Measurements from ENCODE around the gene TARS1. TPM values are rescaled to one million over a fixed set of nuclear protein-coding genes. Genes with fewer than 3 reads are reported as not detected.

The TARS1 gene
- total and polyA plus RNA-seq, 8 donors: 42.6 to 161 (median 52.9) TPM

DNA sequence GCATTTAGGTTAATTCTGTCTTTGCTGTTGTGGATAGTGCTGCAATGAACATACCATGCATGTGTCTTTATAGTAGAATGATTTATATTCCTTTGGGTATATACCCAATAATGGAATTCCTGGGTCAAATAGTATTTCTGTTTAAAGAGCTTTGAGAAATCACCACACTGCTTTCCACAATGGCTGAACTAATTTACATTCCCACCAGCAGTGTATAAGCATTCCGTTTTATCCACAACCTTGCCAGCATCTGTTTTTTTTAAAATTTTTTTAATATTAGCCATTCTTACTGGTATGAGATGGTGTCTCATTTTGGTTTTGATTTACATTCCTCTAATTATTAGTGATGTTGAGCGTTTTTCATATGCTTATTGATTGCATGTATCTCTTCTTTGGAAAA, 15.5 kb upstream of the TARS1 start:
- Histone ChIP-seq H3K36me3 (no peaks in the 10 kb centered on the region), H3K4me3 (no peak overlapping the region), H3K4me1 (no peaks in the 10 kb centered on the region), H3K9me3 (no peaks in the 10 kb centered on the region), H3K27ac (no peak overlapping the region), H3K27me3 (no peaks in the 10 kb centered on the region)
- intact Hi-C loops (cut with DNase I): no loop called here
- ATAC-seq: no peak
- TF ChIP-seq, protein P1, sequence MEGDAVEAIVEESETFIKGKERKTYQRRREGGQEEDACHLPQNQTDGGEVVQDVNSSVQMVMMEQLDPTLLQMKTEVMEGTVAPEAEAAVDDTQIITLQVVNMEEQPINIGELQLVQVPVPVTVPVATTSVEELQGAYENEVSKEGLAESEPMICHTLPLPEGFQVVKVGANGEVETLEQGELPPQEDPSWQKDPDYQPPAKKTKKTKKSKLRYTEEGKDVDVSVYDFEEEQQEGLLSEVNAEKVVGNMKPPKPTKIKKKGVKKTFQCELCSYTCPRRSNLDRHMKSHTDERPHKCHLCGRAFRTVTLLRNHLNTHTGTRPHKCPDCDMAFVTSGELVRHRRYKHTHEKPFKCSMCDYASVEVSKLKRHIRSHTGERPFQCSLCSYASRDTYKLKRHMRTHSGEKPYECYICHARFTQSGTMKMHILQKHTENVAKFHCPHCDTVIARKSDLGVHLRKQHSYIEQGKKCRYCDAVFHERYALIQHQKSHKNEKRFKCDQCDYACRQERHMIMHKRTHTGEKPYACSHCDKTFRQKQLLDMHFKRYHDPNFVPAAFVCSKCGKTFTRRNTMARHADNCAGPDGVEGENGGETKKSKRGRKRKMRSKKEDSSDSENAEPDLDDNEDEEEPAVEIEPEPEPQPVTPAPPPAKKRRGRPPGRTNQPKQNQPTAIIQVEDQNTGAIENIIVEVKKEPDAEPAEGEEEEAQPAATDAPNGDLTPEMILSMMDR (IDR thresholded peaks at IDR 0.05): no peak
- FAIRE-seq: no peak
- WGBS, 2 donors: 41 to 54% methylated on average over 2 of the region's 2 CpGs
- DNase-seq: no peak

DNA sequence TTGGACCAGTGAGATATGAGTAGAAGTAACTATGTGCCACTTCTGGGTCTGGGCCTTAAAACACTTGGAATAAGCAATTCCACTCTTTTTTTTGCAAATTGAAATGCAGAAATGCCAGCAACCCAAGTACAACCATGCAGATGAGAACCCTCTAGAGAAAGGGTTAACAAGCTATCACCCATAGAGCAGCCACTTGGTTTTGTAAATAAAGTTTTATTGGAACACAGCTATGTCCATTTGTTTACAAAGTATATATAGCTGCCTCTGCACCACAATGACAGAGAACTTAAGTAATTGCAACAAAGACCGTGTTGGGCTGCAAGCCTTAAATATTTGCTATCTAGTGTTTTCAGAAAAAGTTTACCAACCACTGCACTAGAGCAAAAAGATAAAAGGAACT, 9.8 kb upstream of the TARS1 start:
- intact Hi-C loops (cut with DNase I): loop anchor here in 1 of 3 donors (10.0 kb wide), 2 partner anchors 504 to 534 kb away; partner anchors contain the start of gene RXFP3
- 70 to 71% methylated on average over 1 of the region's 1 CpG for WGBS, 2 donors
- H3K4me1 ChIP-seq: no peaks in the 10 kb centered on the region
- no peak overlapping the region for H3K4me3 ChIP-seq
- no peak for ATAC-seq
- no peaks in the 10 kb centered on the region for H3K27me3 ChIP-seq
- no peaks in the 10 kb centered on the region for H3K36me3 ChIP-seq
- no peak for DNase-seq
- H3K27ac ChIP-seq: no peak overlapping the region
- no peaks in the 10 kb centered on the region for H3K9me3 ChIP-seq
- TF ChIP-seq, protein P1 (IDR thresholded peaks at IDR 0.05): no peak
- FAIRE-seq: no peak

DNA sequence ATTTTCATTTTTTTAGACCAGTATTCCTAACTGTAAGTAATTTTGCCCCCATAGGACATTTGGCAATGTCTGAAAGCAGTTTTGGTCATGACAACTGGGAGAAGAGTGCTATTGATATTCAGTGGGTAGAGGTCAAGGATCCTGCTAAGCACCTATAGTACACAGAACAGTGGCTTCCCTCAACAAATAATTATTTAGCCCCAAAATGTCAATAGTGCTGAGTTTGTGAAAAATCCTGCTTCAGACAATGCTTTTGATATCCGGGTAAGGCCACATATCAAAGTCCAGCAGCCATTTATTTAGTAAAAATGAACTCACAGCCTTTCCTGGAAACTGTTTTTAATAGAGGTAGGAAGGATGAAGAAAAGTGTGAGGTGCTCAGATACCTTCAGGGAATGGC, 8.1 kb upstream of the TARS1 start:
- no peaks in the 10 kb centered on the region for H3K9me3 ChIP-seq
- no peaks in the 10 kb centered on the region for H3K36me3 ChIP-seq
- no peaks in the 10 kb centered on the region for H3K27me3 ChIP-seq
- intact Hi-C loops (cut with DNase I): loop anchor here in 1 of 3 donors (10.0 kb wide), 2 partner anchors 502 to 532 kb away; partner anchors contain the start of gene RXFP3
- H3K27ac ChIP-seq: no peak overlapping the region
- WGBS, 2 donors: 47 to 49% methylated on average over 1 of the region's 1 CpG
- FAIRE-seq (no peak), DNase-seq (no peak), ATAC-seq (no peak)
- TF ChIP-seq, protein P1 (IDR thresholded peaks at IDR 0.05): no peak
- no peak overlapping the region for H3K4me3 ChIP-seq
- H3K4me1 ChIP-seq: no peaks in the 10 kb centered on the region

DNA sequence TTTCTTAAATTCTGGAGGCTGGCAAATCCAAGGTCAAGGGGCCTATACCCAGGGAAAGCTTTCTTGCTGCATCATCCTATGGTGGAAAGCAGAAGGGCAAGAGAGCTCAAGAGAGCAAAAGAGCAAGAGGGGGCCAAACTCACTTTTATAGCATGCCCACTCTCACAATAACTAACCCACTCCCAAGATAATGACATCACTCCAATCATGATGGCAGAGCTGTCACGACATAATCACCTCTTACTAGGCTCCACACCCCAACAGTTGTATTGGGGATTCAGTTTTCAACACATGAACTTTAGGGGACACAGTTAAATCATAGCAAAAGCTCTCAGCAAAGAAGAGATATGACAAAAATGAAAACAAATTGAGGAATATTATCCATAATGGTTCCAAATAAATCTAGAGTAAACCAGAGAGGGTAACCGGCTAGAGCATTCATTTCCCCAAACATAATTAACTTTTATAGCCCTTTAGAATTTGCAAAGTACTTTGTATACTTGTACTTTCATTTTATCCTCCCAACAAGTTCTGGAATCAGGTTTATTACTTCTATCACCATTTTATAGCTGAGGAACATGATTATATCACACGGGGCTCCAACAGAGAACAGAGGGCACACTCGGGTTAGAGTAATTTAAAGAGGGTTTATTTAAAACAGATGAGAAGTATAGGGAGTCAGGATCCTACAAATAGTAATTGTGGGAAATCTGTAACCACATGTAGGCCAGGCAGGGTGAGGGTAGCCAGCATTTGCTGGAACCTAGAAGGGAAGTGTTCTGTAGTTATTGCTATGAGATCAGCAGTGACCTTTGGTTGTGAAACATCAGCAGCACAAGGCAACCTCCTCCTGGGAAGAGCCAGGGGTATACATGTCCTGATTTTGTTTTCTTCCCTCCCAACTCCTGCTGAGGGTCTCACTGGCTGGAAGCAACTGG, 7.2 kb upstream of the TARS1 start:
- ATAC-seq: no peak

More for the DNA sequence above, 7.2 kb upstream of the TARS1 start:
- no peak for DNase-seq
- Histone ChIP-seq H3K27me3 (no peaks in the 10 kb centered on the region), H3K36me3 (no peaks in the 10 kb centered on the region), H3K9me3 (no peaks in the 10 kb centered on the region), H3K27ac (no peak overlapping the region), H3K4me1 (no peaks in the 10 kb centered on the region), H3K4me3 (no peak overlapping the region)
- 63 to 77% methylated on average over 4 of the region's 4 CpGs for WGBS, 2 donors
- TF ChIP-seq, protein P1 (IDR thresholded peaks at IDR 0.05): no peak
- intact Hi-C loops (cut with DNase I): loop anchor here in 1 of 3 donors (10.0 kb wide), 2 partner anchors 501 to 531 kb away; partner anchors contain the start of gene RXFP3
- no peak for FAIRE-seq
